Astrocyte of the cerebellum (primary cell): ENCODE results near the gene PRKCZ.

Experiments used
- DNase-seq: peaks from one replicate; pipeline ENCODE4 v3.0.0-alpha.2; 2011; ENCODE audit warnings: low read depth
- H3K4me3 ChIP-seq: 2 replicates; pipeline ENCODE4 v1.5.1; 2011; ENCODE audit warnings: mild to moderate bottlenecking, low read depth, low read length, moderate library complexity
- in situ Hi-C: cut with HindIII; loops from 2 replicates; pipeline ENCODE4 v1.10.0; 2017; ENCODE audit warnings: low sequenced_read_pairs
- TF ChIP-seq, protein P1 (sequence below): IDR thresholded peaks from 2 replicates; pipeline ENCODE4 v1.5.1; 2012; ENCODE audit warnings: low read length, low read depth, moderate library complexity, mild to moderate bottlenecking; ENCODE audit errors: missing control alignments

PRKCZ gene

DNA sequence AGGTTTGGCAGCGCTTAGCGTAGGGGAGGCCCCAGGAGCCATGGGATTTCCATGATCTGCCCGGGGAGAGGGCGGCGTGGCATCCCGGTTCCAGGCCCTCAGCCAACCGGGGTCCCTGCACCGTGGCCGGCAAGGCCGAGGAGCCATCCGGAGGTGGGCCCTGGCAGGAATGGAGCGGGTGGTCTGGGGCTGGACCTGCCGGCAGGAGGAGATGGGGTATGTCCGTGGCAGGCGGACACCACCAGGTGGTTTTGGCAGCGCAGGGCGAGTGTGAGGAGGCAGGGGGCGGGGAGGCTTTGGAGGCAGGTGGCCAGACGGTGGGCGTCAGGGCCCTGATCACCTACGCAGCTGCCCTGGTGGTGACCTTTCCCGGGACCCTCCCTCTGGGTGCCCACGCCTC is 10.3 kb downstream of the PRKCZ start:
- no peak for DNase-seq
- no peak overlapping the region for H3K4me3 ChIP-seq
- TF ChIP-seq, protein P1, sequence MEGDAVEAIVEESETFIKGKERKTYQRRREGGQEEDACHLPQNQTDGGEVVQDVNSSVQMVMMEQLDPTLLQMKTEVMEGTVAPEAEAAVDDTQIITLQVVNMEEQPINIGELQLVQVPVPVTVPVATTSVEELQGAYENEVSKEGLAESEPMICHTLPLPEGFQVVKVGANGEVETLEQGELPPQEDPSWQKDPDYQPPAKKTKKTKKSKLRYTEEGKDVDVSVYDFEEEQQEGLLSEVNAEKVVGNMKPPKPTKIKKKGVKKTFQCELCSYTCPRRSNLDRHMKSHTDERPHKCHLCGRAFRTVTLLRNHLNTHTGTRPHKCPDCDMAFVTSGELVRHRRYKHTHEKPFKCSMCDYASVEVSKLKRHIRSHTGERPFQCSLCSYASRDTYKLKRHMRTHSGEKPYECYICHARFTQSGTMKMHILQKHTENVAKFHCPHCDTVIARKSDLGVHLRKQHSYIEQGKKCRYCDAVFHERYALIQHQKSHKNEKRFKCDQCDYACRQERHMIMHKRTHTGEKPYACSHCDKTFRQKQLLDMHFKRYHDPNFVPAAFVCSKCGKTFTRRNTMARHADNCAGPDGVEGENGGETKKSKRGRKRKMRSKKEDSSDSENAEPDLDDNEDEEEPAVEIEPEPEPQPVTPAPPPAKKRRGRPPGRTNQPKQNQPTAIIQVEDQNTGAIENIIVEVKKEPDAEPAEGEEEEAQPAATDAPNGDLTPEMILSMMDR: no peak
- in situ Hi-C loops: no loop called here

DNA sequence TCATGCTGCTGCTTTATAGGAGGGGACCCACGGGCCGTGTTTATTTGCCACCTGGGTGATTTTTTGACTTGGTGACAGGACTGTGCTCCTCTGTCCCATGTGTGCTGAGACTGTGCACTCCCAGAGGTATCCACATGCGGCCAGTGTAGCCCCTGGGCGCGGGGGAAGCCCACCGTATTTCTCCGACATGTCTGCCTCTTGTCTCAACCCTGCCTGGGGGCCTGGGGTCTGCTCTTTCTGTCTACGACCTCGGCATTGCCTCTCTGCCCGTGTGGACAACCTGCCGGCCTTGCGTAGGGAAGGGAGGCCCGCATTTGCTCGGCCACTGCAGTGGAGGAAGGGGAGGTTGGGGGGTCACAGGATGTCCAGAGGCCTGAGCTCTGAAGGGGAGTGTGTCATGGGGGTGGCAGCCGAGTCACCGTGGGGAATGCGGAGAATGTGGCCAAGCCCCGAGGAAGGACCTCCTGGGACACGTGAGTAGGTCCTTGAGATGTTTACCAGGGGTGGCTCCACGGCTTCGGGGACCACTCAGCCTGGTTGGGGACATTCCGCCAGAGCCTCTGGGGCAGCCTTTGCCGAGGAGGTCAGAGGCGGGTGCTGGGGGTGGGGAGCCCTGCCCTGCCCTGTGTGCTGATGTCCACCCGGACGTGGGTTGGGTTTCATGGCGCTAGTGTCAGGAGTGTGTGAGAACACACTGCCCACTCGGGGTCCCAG is 11.0 kb downstream of the PRKCZ start:
- in situ Hi-C loops: no loop called here
- DNase-seq: no peak
- TF ChIP-seq, protein P1: no peak
- no peak overlapping the region for H3K4me3 ChIP-seq

DNA sequence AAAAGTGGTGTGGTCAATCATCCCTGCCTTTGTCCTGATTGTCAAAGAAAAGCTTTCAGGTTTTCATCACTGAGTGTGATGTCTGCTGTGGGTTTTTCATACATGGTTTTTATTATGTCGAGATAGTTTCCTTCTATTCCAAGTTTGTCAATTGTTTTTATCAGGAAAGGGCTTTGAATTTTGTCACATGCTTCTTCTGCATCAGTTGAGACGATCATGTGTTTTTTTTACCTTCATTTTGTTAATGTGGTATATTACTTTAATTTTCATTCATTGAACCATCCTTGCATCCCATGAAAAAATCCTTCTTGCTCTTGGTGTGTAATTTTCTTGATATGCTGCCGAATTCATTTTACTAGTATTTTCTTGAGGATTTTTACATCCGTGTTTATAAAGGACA is 15.5 kb downstream of the PRKCZ start:
- no peak for DNase-seq
- TF ChIP-seq, protein P1: no peak
- H3K4me3 ChIP-seq: no peak overlapping the region
- in situ Hi-C loops: no loop called here

DNA sequence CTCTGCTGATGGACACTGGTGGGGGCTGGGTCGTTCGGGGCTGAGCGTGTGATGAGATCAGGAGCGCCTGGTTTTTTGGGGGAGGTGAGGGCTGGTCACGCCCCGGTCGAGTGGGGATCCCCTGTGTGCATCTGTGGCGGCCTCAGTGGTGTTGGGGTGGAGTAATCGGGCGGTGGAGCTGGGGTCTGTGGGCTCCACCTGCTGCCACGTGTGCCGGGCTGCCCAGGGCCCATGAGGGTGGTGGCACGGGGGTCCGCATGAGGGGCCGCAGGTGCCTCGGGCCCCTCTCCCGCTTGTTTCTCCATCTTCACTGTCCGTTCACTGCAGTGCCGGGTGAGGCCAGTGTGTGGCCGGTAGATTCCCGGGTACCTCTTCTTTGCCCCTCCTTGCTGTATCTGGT is 17.2 kb downstream of the PRKCZ start:
- TF ChIP-seq, protein P1: no peak
- DNase-seq: no peak
- H3K4me3 ChIP-seq: no peak overlapping the region
- in situ Hi-C loops: no loop called here

DNA sequence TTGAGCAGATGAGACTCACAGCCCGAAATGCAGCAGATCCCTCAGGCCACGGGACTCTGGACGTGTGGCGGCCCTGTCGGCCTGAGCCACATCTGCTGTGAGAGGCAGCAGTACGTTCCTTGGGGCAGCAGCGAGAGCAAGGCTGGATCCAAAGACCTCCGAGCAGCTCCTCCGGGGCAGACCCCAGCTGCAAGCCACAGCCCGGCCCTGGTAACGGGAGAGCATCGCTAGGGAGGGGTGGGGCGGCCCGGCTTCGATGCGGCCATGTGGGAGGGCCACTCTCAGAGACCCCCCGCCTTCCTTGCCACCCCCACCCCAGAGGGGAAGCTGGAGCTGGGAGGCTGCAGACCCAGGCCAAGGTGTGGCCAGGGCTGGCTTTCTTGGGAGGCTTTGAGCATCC is 17.8 kb downstream of the PRKCZ start:
- TF ChIP-seq, protein P1: no peak
- DNase-seq: no peak
- H3K4me3 ChIP-seq: no peak overlapping the region
- in situ Hi-C loops: no loop called here

DNA sequence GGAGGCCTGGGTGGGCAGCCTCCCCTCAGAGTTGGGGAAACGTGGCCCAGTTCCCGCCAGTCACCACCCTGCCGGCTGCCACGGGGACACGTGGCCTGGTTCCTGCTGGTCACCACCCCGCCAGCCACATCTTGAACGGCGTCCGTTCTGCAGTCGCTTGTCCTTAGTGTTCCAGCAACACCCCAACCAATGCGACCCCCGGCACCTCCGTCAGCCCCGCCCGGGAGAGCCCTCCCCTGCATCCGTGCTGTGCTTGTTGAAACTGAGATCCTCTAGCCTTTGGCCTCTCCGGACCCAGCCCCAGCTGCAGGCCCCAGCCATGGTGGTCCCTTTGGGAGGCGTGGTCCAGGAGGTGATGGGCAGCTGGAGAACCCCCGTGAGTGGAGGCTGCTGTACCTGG is 18.7 kb downstream of the PRKCZ start:
- in situ Hi-C loops: no loop called here
- no peak for DNase-seq
- no peak overlapping the region for H3K4me3 ChIP-seq
- TF ChIP-seq, protein P1: no peak
